SK-N-MC (cell line): ENCODE data around the gene UBE2V1.

ENCODE experiments used
- EZH2 ChIP-seq: fragments of 200-600 bp; sonication (generic); IDR thresholded peaks from one replicate; pipeline ENCODE4 v1.6.1; 2017; ENCODE audit warnings: antibody characterized with exemption
- FOXP2 ChIP-seq: optimal IDR thresholded peaks from 2 replicates; pipeline ENCODE3; 2011; ENCODE audit warnings: mild to moderate bottlenecking, moderate library complexity; ENCODE audit not compliant: insufficient read depth; ENCODE audit errors: extremely low read length, control extremely low read depth
- POLR2AphosphoS5 ChIP-seq: IDR thresholded peaks from 2 replicates; pipeline ENCODE4 v1.6.1; 2012; ENCODE audit warnings: mild to moderate bottlenecking, low read depth, low read length, borderline replicate concordance

GRCh38 chr20:50085481-50086365 lies 27.2 kb downstream of the UBE2V1 start:
- TF ChIP-seq EZH2 (no peak), POLR2AphosphoS5 (no peak), FOXP2 (no peak)
